ENCODE data around the gene IHH.

The IHH gene

GRCh38 chr2:219022616-219023015 lies 38.1 kb downstream of the IHH start:
- in situ Hi-C loops (cut with MboI; ENCODE audit: low sequenced_read_pairs): no loop called here

GRCh38 chr2:219022041-219022440 lies 38.7 kb downstream of the IHH start:
- in situ Hi-C loops (cut with MboI; ENCODE audit: low sequenced_read_pairs): no loop called here

GRCh38 chr2:219021591-219021990 lies 39.1 kb downstream of the IHH start:
- in situ Hi-C loops (cut with MboI; ENCODE audit: low sequenced_read_pairs): no loop called here

- in situ Hi-C loops (cut with MboI; ENCODE audit: low sequenced_read_pairs): no loop called here
Observed at GRCh38 chr2:219020604-219021365, 39.9 kb downstream of the IHH start.

GRCh38 chr2:219019436-219019835 lies 41.3 kb downstream of the IHH start:
- in situ Hi-C loops (cut with MboI; ENCODE audit: low sequenced_read_pairs): no loop called here

GRCh38 chr2:219018726-219019125 lies 42.0 kb downstream of the IHH start:
- in situ Hi-C loops (cut with MboI; ENCODE audit: low sequenced_read_pairs): no loop called here

- in situ Hi-C loops (cut with MboI; ENCODE audit: low sequenced_read_pairs): no loop called here
Observed at GRCh38 chr2:219018286-219018685, 42.4 kb downstream of the IHH start.

- in situ Hi-C loops (cut with MboI; ENCODE audit: low sequenced_read_pairs): no loop called here
Observed at GRCh38 chr2:219017201-219017931, 43.4 kb downstream of the IHH start.

GRCh38 chr2:219016721-219017120 lies 44.0 kb downstream of the IHH start:
- in situ Hi-C loops (cut with MboI; ENCODE audit: low sequenced_read_pairs): no loop called here

- in situ Hi-C loops (cut with MboI; ENCODE audit: low sequenced_read_pairs): no loop called here
Observed at GRCh38 chr2:219010873-219011272, 49.8 kb downstream of the IHH start.

GRCh38 chr2:219010162-219010756 lies 50.5 kb downstream of the IHH start:
- in situ Hi-C loops (cut with MboI; ENCODE audit: low sequenced_read_pairs): no loop called here

- in situ Hi-C loops (cut with MboI; ENCODE audit: low sequenced_read_pairs): no loop called here
Observed at GRCh38 chr2:219009294-219009693, 51.4 kb downstream of the IHH start.
